GM18520 (cell line): ENCODE results near the gene F8A2.
A peak's percentile ranks its signal among the peaks of the same experiment; 100 is the strongest.
"Not testable (repeated sequence)": the region's sequence is repeated elsewhere in the genome, so short reads cannot be mapped to it uniquely, and the experiment has no call there.

Experiments
- ATAC-seq: cut with Tn5 transposase; IDR thresholded peaks from one replicate; pipeline ENCODE4 v1.9.1; 2021; ENCODE audit not compliant: unreplicated experiment

Gene F8A2

GRCh38 chrX:155381843-155382528 is at the start of gene F8A2:
F8A2 (plus strand) TSS chrX:155382095; CDS start chrX:155382115, 20 bp downstream.
- ATAC-seq: peak; percentile 60

- no peak for ATAC-seq
These were observed 48.3 kb upstream of the F8A2 start for GRCh38 chrX:155333544-155334100.

- no peak for ATAC-seq
These were observed 47.2 kb upstream of the F8A2 start, which contains the start of gene CLIC2 for GRCh38 chrX:155334486-155335336. CLIC2 (minus strand) TSS chrX:155334614; CDS start chrX:155334427, 187 bp downstream.

- not testable (repeated sequence) for ATAC-seq
These were observed 46.6 kb upstream of the F8A2 start for GRCh38 chrX:155335337-155335712.

GRCh38 chrX:155345689-155346088 is 36.2 kb upstream of the F8A2 start:
- ATAC-seq: not testable (repeated sequence)

- not testable (repeated sequence) for ATAC-seq
These were observed 32.4 kb upstream of the F8A2 start for GRCh38 chrX:155349448-155349847.

- ATAC-seq: not testable (repeated sequence)
These were observed 18.2 kb upstream of the F8A2 start for GRCh38 chrX:155363712-155364111.

GRCh38 chrX:155373777-155374458 is 8.0 kb upstream of the F8A2 start:
- not testable (repeated sequence) for ATAC-seq

- ATAC-seq: not testable (repeated sequence)
These were observed 2.1 kb upstream of the F8A2 start for GRCh38 chrX:155379802-155380201.

GRCh38 chrX:155382529-155382967 is 653 bp downstream of the F8A2 start:
- peak; percentile 29 for ATAC-seq

GRCh38 chrX:155389634-155390033 is 7.7 kb downstream of the F8A2 start:
- no peak for ATAC-seq

- ATAC-seq: not testable (repeated sequence)
These were observed 12.9 kb downstream of the F8A2 start for GRCh38 chrX:155394747-155395276.

GRCh38 chrX:155406429-155406828 is 24.5 kb downstream of the F8A2 start:
- no peak for ATAC-seq

- ATAC-seq: no peak
These were observed 35.9 kb downstream of the F8A2 start for GRCh38 chrX:155417769-155418168.
